ENCODE results near the gene CD96.

Gene CD96

DNA sequence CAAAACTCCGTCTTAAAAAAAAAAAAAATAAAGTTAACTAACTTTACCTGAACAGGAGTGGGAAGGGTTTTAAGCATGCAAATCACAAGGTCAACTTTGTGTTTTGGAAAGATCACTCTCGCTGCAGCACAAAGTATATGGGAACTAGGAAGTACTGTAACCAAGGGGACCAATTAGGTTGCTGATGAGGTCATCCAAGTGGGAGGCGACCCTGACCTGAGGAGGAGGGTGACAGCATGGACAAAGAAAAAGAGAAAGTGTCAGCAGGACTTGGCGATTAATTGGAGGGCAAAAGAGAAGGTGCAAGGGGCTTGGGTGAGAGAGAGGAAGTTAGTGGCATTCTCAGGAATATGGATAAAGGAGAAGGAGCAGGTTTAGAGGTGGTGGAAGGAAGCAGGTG lies 142.6 kb downstream of the CD96 start:
- DNase-seq, result no peak

GRCh38 chr3:111688190-111688800 lies 146.3 kb downstream of the CD96 start:
- no peak for DNase-seq

GRCh38 chr3:111690242-111690641 lies 148.2 kb downstream of the CD96 start:
- peak; percentile 75 for DNase-seq

DNA sequence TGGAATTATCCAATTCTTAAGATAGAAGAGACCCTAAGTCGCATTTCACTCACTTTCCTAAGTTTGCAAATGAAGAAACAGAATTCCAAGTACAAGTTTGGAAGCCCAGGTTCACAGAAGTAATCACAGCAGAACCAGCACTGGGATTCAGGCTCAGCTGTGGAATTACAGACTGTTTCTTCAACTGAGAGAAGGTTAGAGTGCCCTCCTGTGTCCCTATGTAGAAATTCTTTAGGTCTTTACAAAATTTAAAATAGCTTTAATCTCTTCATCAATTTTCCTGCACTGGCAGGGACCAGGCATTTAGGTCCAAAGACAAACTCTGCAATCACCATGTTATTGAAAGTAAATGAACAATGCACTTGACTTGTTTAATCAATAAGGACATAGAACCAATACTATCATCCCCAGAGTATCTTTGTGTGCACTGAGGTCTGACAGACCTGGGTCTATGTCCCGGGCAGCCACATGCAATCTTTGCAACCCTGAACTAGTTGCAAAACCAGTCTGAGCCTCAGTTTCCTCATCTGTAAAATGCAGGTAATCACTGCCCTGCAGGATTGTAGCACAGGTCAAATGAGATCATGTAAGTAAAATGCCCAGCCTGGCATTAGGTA lies 149.4 kb downstream of the CD96 start:
- DNase-seq, result no peak

GRCh38 chr3:111692593-111693552 lies 150.9 kb downstream of the CD96 start:
- no peak for DNase-seq

DNA sequence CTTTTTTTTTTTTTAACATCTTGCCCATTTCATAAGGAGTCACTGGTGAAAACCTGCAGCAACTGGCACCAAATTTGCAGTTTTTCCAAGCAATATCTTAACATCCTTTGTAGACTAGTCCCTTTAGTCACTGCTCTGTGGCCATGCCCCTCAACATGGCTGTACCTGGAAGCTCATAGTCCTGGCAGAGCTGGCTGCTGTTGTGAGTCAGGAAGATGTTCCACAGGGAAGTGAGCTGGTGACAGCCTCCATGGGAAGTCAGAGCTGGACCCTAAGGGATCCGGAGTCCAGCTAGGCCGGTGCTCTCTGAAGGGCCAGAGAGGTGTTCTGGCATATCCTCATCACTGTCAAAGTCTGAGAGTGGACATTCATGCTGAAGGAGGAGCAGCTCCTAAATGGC lies 152.5 kb downstream of the CD96 start:
- no peak for DNase-seq

GRCh38 chr3:111695636-111696117 lies 153.7 kb downstream of the CD96 start:
- DNase-seq, result no peak

DNA sequence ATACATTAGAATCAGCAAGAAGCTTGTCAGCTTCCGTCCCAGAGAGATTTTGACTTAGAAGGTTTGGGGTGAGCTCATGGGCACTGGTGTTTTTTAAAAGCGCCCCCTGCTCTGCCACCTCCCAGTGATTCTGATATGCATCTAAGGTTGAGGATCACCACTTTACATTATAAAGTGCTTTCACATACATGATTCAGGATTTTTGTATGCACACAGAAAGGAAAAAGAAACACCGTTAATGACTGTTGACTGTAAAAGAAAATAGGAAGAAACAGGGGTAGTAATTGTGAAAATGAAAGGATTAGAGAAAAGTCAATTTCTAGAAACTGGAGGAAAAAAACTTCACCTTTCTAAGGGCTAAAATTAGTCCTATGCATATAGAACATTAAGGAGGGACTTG lies 158.1 kb downstream of the CD96 start:
- DNase-seq, result no peak

- no peak for DNase-seq
These were observed 159.4 kb downstream of the CD96 start for GRCh38 chr3:111701292-111701906.
